HG02610 (cell line): ENCODE results near the gene SLC28A1.
"Not testable (repeated sequence)": the region's sequence is repeated elsewhere in the genome, so short reads cannot be mapped to it uniquely, and the experiment has no call there.

Source experiments
- ATAC-seq: cut with Tn5 transposase; IDR thresholded peaks from one replicate; pipeline ENCODE4 v1.9.1; 2021; ENCODE audit warnings: mild to moderate bottlenecking, moderate library complexity; ENCODE audit not compliant: unreplicated experiment

Gene SLC28A1

GRCh38 chr15:84862214-84862975 lies 22.1 kb upstream of the SLC28A1 start:
- ATAC-seq: no peak

GRCh38 chr15:84863565-84864443 lies 20.7 kb upstream of the SLC28A1 start:
- no peak for ATAC-seq

- ATAC-seq: no peak
These were observed 20.0 kb upstream of the SLC28A1 start for GRCh38 chr15:84864444-84864795.

GRCh38 chr15:84865074-84865569 lies 19.3 kb upstream of the SLC28A1 start:
- no peak for ATAC-seq

- no peak for ATAC-seq
These were observed 16.2 kb upstream of the SLC28A1 start for GRCh38 chr15:84868037-84868880.

- ATAC-seq: no peak
These were observed 15.0 kb upstream of the SLC28A1 start for GRCh38 chr15:84869510-84869909.

GRCh38 chr15:84871428-84871985 lies 13.0 kb upstream of the SLC28A1 start:
- ATAC-seq: no peak

- no peak for ATAC-seq
These were observed 12.2 kb upstream of the SLC28A1 start for GRCh38 chr15:84872009-84872910.

GRCh38 chr15:84873997-84874396 lies 10.5 kb upstream of the SLC28A1 start:
- ATAC-seq: no peak

- ATAC-seq: no peak
These were observed 9.3 kb upstream of the SLC28A1 start for GRCh38 chr15:84874981-84875699.

- ATAC-seq: no peak
These were observed 8.2 kb upstream of the SLC28A1 start for GRCh38 chr15:84876269-84876668.

GRCh38 chr15:84877701-84878100 lies 6.8 kb upstream of the SLC28A1 start:
- not testable (repeated sequence) for ATAC-seq

GRCh38 chr15:84878504-84878903 lies 6.0 kb upstream of the SLC28A1 start:
- ATAC-seq: no peak

- ATAC-seq: no peak
These were observed 5.2 kb upstream of the SLC28A1 start for GRCh38 chr15:84879088-84879780.

GRCh38 chr15:84880007-84880406 lies 4.5 kb upstream of the SLC28A1 start:
- ATAC-seq: no peak

GRCh38 chr15:84880822-84881519 lies 3.5 kb upstream of the SLC28A1 start:
- ATAC-seq: no peak

GRCh38 chr15:84881520-84881830 lies 3.0 kb upstream of the SLC28A1 start:
- ATAC-seq: no peak

GRCh38 chr15:84883466-84883865 lies 996 bp upstream of the SLC28A1 start:
- ATAC-seq: no peak
